GM12878 (cell line): Measurements from ENCODE around the gene SORBS1. TPM values are rescaled to one million over a fixed set of nuclear protein-coding genes. Genes with fewer than 3 reads are reported as not detected.

Experiments used
- ATAC-seq: fragments of 200-7000 bp; cut with Tn5 transposase; 3 replicates; pipeline ENCODE4 v1.9.1; 2020; ENCODE audit warnings: mild to moderate bottlenecking, moderate library complexity
- BruUV-seq: library from RNA; stranded (reverse); fragments of 400-500 nt; replicated peaks from 2 replicates; lab custom pipeline; 2021; lab: Mats Ljungman, UMichigan
- CTCF ChIA-PET: fragments of 300-600 bp; sonication (Branson Sonifier 250); formaldehyde crosslinking; extraction: SDS; loops from one replicate; lab custom pipeline; 2021; ENCODE audit warnings: inconsistent platforms; lab: Yijun Ruan, JAX
- POLR2A ChIA-PET: fragments of 350-600 bp; formaldehyde crosslinking; extraction: SDS; loops from one replicate; lab custom pipeline; 2021; ENCODE audit warnings: inconsistent platforms; lab: Charles Lee
- RAD21 ChIA-PET: fragments of 300-600 bp; sonication (Branson Sonifier 250); formaldehyde crosslinking; loops from one replicate; lab custom pipeline; 2023; ENCODE audit warnings: antibody characterized with exemption; ENCODE audit not compliant: unreplicated experiment; lab: Charles Lee
- SMC1A ChIA-PET: fragments of 300-600 bp; sonication (Branson Sonifier 250); formaldehyde crosslinking; loops from one replicate; lab custom pipeline; 2023; ENCODE audit not compliant: unreplicated experiment, uncharacterized antibody; lab: Charles Lee
- DNase-seq: peaks from one replicate; pipeline ENCODE4 v3.0.0-alpha.2; 2011; ENCODE audit warnings: low read depth, low spot score
- FAIRE-seq: peaks from 3 replicates; lab custom pipeline; 2011; peaks lifted over from hg19 to GRCh38; lab: Jason Lieb, UNC
- H2AFZ ChIP-seq: 2 replicates; pipeline ENCODE4 v1.6.0; 2011; ENCODE audit warnings: low read depth, low read length, control low read depth; ENCODE audit not compliant: control insufficient read depth
- H3K27ac ChIP-seq: 2 replicates; pipeline ENCODE4 v1.5.1; 2011; ENCODE audit warnings: control low read depth; ENCODE audit not compliant: control insufficient read depth, insufficient read depth
- H3K27me3 ChIP-seq, 2 experiments: replicated peaks in 1 of 2; 2 replicates each; pipeline versions ENCODE4 v1.6.0 to v1.6.1; 2011; ENCODE audit warnings: low read length in 1 of 2; ENCODE audit not compliant: control insufficient read depth in 2 of 2, insufficient read depth in 2 of 2
- H3K36me3 ChIP-seq, 2 experiments: 2 replicates each; pipeline ENCODE4 v1.5.1; 2011; ENCODE audit warnings: low read length in 1 of 2; ENCODE audit not compliant: control insufficient read depth in 2 of 2, insufficient read depth in 2 of 2
- H3K4me1 ChIP-seq: 2 replicates; pipeline ENCODE4 v1.6.1; 2011; ENCODE audit warnings: mild to moderate bottlenecking, low read length, moderate library complexity, mixed read lengths; ENCODE audit not compliant: control insufficient read depth, insufficient read depth
- H3K4me2 ChIP-seq: 2 replicates; pipeline ENCODE4 v1.6.0; 2011; ENCODE audit warnings: control low read depth; ENCODE audit not compliant: control insufficient read depth, insufficient read depth
- H3K4me3 ChIP-seq: fragments of 200-600 bp; sonication (generic); 2 replicates; pipeline ENCODE4 v1.5.1; 2016
- H3K79me2 ChIP-seq: 2 replicates; pipeline ENCODE4 v1.6.0; 2011; ENCODE audit warnings: low read length; ENCODE audit not compliant: control insufficient read depth, insufficient read depth
- H3K9ac ChIP-seq: 2 replicates; pipeline ENCODE4 v1.8.0; 2011; ENCODE audit warnings: low read length, control low read depth, mixed read lengths; ENCODE audit not compliant: control insufficient read depth, insufficient read depth
- H3K9me3 ChIP-seq: replicated peaks from 3 replicates; pipeline ENCODE4 v1.5.1; 2011; ENCODE audit warnings: mild to moderate bottlenecking, low read length; ENCODE audit not compliant: control insufficient read depth, insufficient read depth
- H4K20me1 ChIP-seq: 2 replicates; pipeline ENCODE4 v1.6.0; 2011; ENCODE audit not compliant: control insufficient read depth, insufficient read depth
- ASH2L ChIP-seq: fragments of 300-600, 200-600 bp; sonication (generic); IDR thresholded peaks from 2 replicates; pipeline ENCODE4 v1.6.1; 2017; ENCODE audit warnings: low read depth, mild to moderate bottlenecking, borderline replicate concordance
- BMI1 ChIP-seq: fragments of 450-650 bp; IDR thresholded peaks from 2 replicates; pipeline ENCODE4 v1.6.1; 2016; ENCODE audit warnings: mild to moderate bottlenecking, moderate library complexity, borderline replicate concordance
- ELK1 ChIP-seq: IDR thresholded peaks from 2 replicates; pipeline ENCODE4 v1.6.1; 2012; ENCODE audit warnings: low read depth, low read length, improper control_type of control experiment
- ESRRA ChIP-seq: IDR thresholded peaks from 2 replicates; pipeline ENCODE4 v1.6.1; 2012; ENCODE audit warnings: mild to moderate bottlenecking, low read length, improper control_type of control experiment
- ETV6 ChIP-seq, 2 experiments: fragments of 450-650 bp in 1 of 2; IDR thresholded peaks in 1 of 2; conservative IDR thresholded peaks in 1 of 2; 2 replicates each; pipeline ENCODE4 v1.6.1; 2014; ENCODE audit warnings: antibody characterized with exemption in 1 of 2, borderline replicate concordance in 1 of 2, low read depth in 1 of 2, mild to moderate bottlenecking in 1 of 2, moderate library complexity in 1 of 2
- IKZF1 ChIP-seq: fragments of 450-650 bp; conservative IDR thresholded peaks from 2 replicates; pipeline ENCODE4 v1.6.1; 2017; ENCODE audit warnings: antibody characterized with exemption, mild to moderate bottlenecking
- NFIC ChIP-seq: IDR thresholded peaks from 2 replicates; pipeline ENCODE4 v1.6.1; 2012; ENCODE audit warnings: low read depth, mild to moderate bottlenecking, inconsistent platforms, low read length, moderate library complexity
- NFYA ChIP-seq: IDR thresholded peaks from 2 replicates; pipeline ENCODE4 v1.6.1; 2011; ENCODE audit warnings: low read depth, mild to moderate bottlenecking, low read length, improper control_type of control experiment, borderline replicate concordance
- PML ChIP-seq: IDR thresholded peaks from 2 replicates; pipeline ENCODE4 v1.6.1; 2012; ENCODE audit warnings: low read length, inconsistent platforms
- POU2F2 ChIP-seq: IDR thresholded peaks from 3 replicates; pipeline ENCODE4 v1.6.1; 2011; ENCODE audit warnings: low read depth, mild to moderate bottlenecking, low read length, borderline replicate concordance
- SMAD5 ChIP-seq: IDR thresholded peaks from 2 replicates; pipeline ENCODE4 v1.6.1; 2016; ENCODE audit warnings: antibody characterized with exemption, low read depth
- SMARCA5 ChIP-seq: fragments of 450-650 bp; IDR thresholded peaks from 2 replicates; pipeline ENCODE4 v1.6.1; 2017; ENCODE audit warnings: mild to moderate bottlenecking
- SREBF2 ChIP-seq: IDR thresholded peaks from 2 replicates; pipeline ENCODE4 v1.6.1; 2012; ENCODE audit warnings: mild to moderate bottlenecking, low read length
- SUPT20H ChIP-seq: IDR thresholded peaks from 2 replicates; pipeline ENCODE4 v1.6.1; 2011; ENCODE audit warnings: low read depth, mild to moderate bottlenecking, low read length, moderate library complexity, borderline replicate concordance; ENCODE audit not compliant: control insufficient read depth
- ZBTB11 ChIP-seq: fragments of 450-650 bp; formaldehyde crosslinking; IDR thresholded peaks from 2 replicates; pipeline ENCODE4 v1.5.0; 2022; ENCODE audit warnings: mild to moderate bottlenecking, missing genetic modification characterization
- ZNF24 ChIP-seq: fragments of 450-650 bp; IDR thresholded peaks from 2 replicates; pipeline ENCODE4 v1.6.1; 2017; ENCODE audit warnings: antibody characterized with exemption, mild to moderate bottlenecking
- WGBS: methylation state at CpG from one replicate; pipeline ENCODE4 v1.1.6; 2016; ENCODE audit warnings: low lambda C conversion rate; ENCODE audit not compliant: insufficient replicate concordance, insufficient coverage; ENCODE audit errors: missing lambda C conversion rate; 5-methylcytosine and 5-hydroxymethylcytosine counted together
- in situ Hi-C: fragments of 300-500 bp; cut with MboI; formaldehyde crosslinking; loops from 9 replicates; pipeline ENCODE4 v1.14.3; 2018; ENCODE audit warnings: mixed read lengths
- intact Hi-C: fragments of 100-400 bp; cut with micrococcal nuclease; formaldehyde crosslinking; loops from one replicate; pipeline ENCODE4 v1.14.2; 2022; ENCODE audit not compliant: unreplicated experiment
- polyA plus RNA-seq, 11 experiments: library from polyadenylated mRNA; depleted of rRNA in 4 of 11; unstranded in 6 of 11; stranded (reverse) in 5 of 11; fragments of >200 nt; fragmentation: Nextera tagmentation in 4 of 11; fragmentation: Illumina TruSeq in 1 of 11; extraction: Ambion mirVana in 4 of 11; extraction: Trizol in 1 of 11; gene quantifications; 1 replicate in 1 of 11; 2 replicates in 10 of 11; pipeline versions ENCODE4 v1.2.1 to v1.2.3, GENCODE V29; 2011 to 2016; ENCODE audit warnings: inconsistent platforms in 2 of 11, missing spikeins in 2 of 11, low read depth in 1 of 11
- total RNA-seq, 4 experiments: library from RNA; depleted of rRNA in 3 of 4; stranded (reverse); fragments of >200 nt in 3 of 4; fragmentation: Illumina TruSeq in 1 of 4; extraction: Trizol in 1 of 4; gene quantifications; 2 replicates each; pipeline versions ENCODE4 v1.2.1 to v1.2.3, GENCODE V29; 2013 to 2021

SORBS1 gene
- total and polyA plus RNA-seq, 10 of the 15 experiments (the other 5 are each of a cell fraction or from before 2014, with no cell fraction given), result 0.13 to 0.75 (median 0.39) TPM

GRCh38 chr10:95504246-95504691 is 56.9 kb downstream of the SORBS1 start:
- intact Hi-C loops, result no loop called here
- BruUV-seq, result no TSS peak
- no peak for DNase-seq
- SMC1A ChIA-PET, result no interaction called here
- WGBS, result 41% methylated on average over 4 of the region's 4 CpGs
- H3K4me3 ChIP-seq, result no peak overlapping the region
- CTCF ChIA-PET, result no interaction called here
- H3K36me3 ChIP-seq, result no peaks in the 10 kb centered on the region
- no peaks in the 10 kb centered on the region for H3K79me2 ChIP-seq
- H3K9me3 ChIP-seq, result no peaks in the 10 kb centered on the region
- no peak for TF ChIP-seq NFYA
- no peak for TF ChIP-seq SUPT20H
- no peak for TF ChIP-seq ELK1
- no peak for TF ChIP-seq BMI1
- no peak for TF ChIP-seq POU2F2
- TF ChIP-seq ESRRA, result no peak
- no peak for TF ChIP-seq ZBTB11 (CRISPR knock-in tag)
- no peak for TF ChIP-seq PML
- no peak for TF ChIP-seq ASH2L
- TF ChIP-seq ETV6 (conservative IDR thresholded peaks at IDR 0.05 in 1 of 2, IDR thresholded peaks at IDR 0.05 in 1 of 2; ENCODE audit: borderline replicate concordance in 1 of 2, low read depth in 1 of 2), result no peak
- TF ChIP-seq ZNF24, result no peak
- no peak for TF ChIP-seq NFIC
- no peak for TF ChIP-seq SMAD5
- TF ChIP-seq SMARCA5, result no peak
- no peak for TF ChIP-seq SREBF2
- no peak for TF ChIP-seq IKZF1
- TF ChIP-seq, all 136 proteins: peak for 0
- no peak for FAIRE-seq
- RAD21 ChIA-PET, result no interaction called here
- no peaks in the 10 kb centered on the region for H4K20me1 ChIP-seq
- H2AFZ ChIP-seq, result no peak overlapping the region
- H3K27ac ChIP-seq, result no peak overlapping the region
- no peaks in the 10 kb centered on the region for H3K4me1 ChIP-seq
- H3K9ac ChIP-seq, result no peak overlapping the region
- in situ Hi-C loops, result no loop called here
- H3K27me3 ChIP-seq, result peaks cover 0 to 3% of the 10 kb centered on the region in 2 experiments; a peak in 1 of 4 replicates
- no peak overlapping the region for H3K4me2 ChIP-seq
- ATAC-seq, result no peak
- POLR2A ChIA-PET, result no interaction called here
